ENCODE measurements around the gene SHC2.

DNA sequence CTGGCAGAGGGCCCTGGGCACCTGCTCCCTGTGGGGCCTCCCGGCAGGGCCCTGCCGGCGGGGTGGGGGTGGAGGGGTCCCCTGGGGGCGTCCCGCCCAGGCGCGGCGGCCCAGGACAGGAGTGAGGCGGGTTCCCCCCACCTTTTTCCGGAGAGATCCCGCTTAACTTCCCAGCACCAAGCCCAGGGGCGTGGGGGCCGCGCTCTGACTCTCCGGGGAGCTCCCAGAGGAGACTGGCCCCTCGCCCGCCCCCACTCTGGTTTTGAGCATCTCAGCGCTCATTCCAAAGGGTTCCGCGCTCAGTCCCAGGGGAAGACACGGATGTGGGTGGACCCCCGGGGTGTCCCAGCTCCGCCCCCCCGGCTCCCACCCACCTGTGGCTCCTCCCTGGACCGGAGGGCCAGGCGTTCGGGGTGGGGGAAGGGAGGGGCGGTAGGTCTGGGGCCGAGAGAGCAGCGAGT lies 52.4 kb downstream of the SHC2 start:
- TF ChIP-seq, protein P1, sequence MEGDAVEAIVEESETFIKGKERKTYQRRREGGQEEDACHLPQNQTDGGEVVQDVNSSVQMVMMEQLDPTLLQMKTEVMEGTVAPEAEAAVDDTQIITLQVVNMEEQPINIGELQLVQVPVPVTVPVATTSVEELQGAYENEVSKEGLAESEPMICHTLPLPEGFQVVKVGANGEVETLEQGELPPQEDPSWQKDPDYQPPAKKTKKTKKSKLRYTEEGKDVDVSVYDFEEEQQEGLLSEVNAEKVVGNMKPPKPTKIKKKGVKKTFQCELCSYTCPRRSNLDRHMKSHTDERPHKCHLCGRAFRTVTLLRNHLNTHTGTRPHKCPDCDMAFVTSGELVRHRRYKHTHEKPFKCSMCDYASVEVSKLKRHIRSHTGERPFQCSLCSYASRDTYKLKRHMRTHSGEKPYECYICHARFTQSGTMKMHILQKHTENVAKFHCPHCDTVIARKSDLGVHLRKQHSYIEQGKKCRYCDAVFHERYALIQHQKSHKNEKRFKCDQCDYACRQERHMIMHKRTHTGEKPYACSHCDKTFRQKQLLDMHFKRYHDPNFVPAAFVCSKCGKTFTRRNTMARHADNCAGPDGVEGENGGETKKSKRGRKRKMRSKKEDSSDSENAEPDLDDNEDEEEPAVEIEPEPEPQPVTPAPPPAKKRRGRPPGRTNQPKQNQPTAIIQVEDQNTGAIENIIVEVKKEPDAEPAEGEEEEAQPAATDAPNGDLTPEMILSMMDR (conservative IDR thresholded peaks at IDR 0.05; ENCODE audit: low read length), result no peak
- TF ChIP-seq EZH2phosphoT487 (IDR thresholded peaks at IDR 0.05; ENCODE audit: borderline replicate concordance), result no peak

Measured in Loucy (cell line).